Liver (tissue), 3 donors: ENCODE results near the gene UNC5A.

Experiments used
- EGR1 ChIP-seq, 2 donors: IDR thresholded peaks; 2 replicates each; pipeline ENCODE4 v1.6.1; 2016 to 2018; ENCODE audit warnings: antibody characterized with exemption in 2 of 2, low read depth in 2 of 2
- GABPA ChIP-seq, 2 donors: IDR thresholded peaks in 1 of 2; conservative IDR thresholded peaks in 1 of 2; 2 replicates each; pipeline ENCODE4 v1.6.1; 2016; ENCODE audit warnings: antibody characterized with exemption in 2 of 2, mild to moderate bottlenecking in 1 of 2, moderate library complexity in 1 of 2
- HNF4A ChIP-seq, 2 donors: conservative IDR thresholded peaks; 2 replicates each; pipeline ENCODE4 v1.6.1; 2016; ENCODE audit warnings: antibody characterized with exemption in 2 of 2, mild to moderate bottlenecking in 2 of 2
- JUND ChIP-seq, 2 donors: IDR thresholded peaks; 2 replicates each; pipeline ENCODE4 v1.6.1; 2016; ENCODE audit warnings: antibody characterized with exemption in 2 of 2
- RAD21 ChIP-seq, 2 donors: IDR thresholded peaks; 2 replicates each; pipeline ENCODE4 v1.6.1; 2016; ENCODE audit warnings: antibody characterized with exemption in 2 of 2, mild to moderate bottlenecking in 2 of 2
- RXRA ChIP-seq, 2 donors: IDR thresholded peaks; 2 replicates each; pipeline ENCODE4 v1.6.1; 2017 to 2018; ENCODE audit warnings: antibody characterized with exemption in 2 of 2, mild to moderate bottlenecking in 1 of 2
- SP1 ChIP-seq: IDR thresholded peaks from 2 replicates; pipeline ENCODE4 v1.6.1; 2018; ENCODE audit warnings: antibody characterized with exemption, mild to moderate bottlenecking
- TAF1 ChIP-seq: conservative IDR thresholded peaks from 2 replicates; pipeline ENCODE4 v1.6.1; 2016; ENCODE audit warnings: antibody characterized with exemption, mild to moderate bottlenecking
- YY1 ChIP-seq: IDR thresholded peaks from 2 replicates; pipeline ENCODE4 v1.6.1; 2016; ENCODE audit warnings: antibody characterized with exemption, mild to moderate bottlenecking
- TF ChIP-seq, protein P1 (sequence below): fragments of 150-350 bp; IDR thresholded peaks from 2 replicates; pipeline ENCODE4 v1.5.1; 2017; ENCODE audit warnings: improper control_type of control experiment, low read depth, low read length; ENCODE audit not compliant: missing input control
- TF ChIP-seq, protein P2 (sequence below): IDR thresholded peaks from 2 replicates; pipeline ENCODE4 v1.6.1; 2016; ENCODE audit warnings: antibody characterized with exemption
- TF ChIP-seq, protein P3 (sequence below): IDR thresholded peaks from 2 replicates; pipeline ENCODE4 v1.6.1; 2016; ENCODE audit warnings: antibody characterized with exemption
- TF ChIP-seq, protein P4 (sequence below): IDR thresholded peaks from 2 replicates; pipeline ENCODE4 v1.6.1; 2016; ENCODE audit warnings: antibody characterized with exemption, mild to moderate bottlenecking
- TF ChIP-seq, protein P5 (sequence below): IDR thresholded peaks from 2 replicates; pipeline ENCODE4 v1.6.1; 2016; ENCODE audit warnings: antibody characterized with exemption
- donor health status: healthy.
- donor health status: healthy.

DNA sequence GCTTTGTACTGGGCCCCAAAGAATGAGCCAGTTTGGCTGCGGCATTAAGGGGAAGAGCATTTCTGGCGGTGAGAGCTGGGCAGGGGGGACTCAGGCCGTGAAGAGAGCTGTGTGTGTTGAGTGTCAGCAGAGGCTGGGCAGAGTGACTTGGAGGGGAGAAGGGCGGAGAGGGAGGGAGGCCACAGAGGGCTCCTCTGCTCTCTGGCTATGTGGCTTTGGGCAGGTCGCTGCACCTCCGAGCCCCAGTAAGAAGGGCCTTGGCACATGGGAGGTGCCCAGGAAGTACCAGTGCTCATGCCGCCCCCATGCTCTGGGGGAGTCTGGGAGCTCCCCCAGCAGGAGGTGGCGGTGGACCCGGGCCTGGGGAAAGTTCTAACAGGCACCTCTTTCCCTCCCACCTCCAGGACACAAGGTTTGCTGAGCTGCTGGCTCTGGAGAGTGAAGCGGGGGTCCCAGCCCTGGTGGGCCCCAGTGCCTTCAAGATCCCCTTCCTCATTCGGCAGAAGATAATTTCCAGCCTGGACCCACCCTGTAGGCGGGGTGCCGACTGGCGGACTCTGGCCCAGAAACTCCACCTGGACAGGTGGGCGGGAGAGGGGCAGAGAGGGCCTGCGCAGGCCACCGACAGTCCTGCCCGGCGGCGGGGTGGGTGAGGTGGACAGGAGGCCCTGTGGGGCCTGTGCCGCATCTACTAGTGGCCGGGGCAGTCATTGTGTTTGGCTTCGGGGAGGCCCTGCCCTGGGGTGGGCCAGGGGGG, 68.7 kb downstream of the UNC5A start:
- TF ChIP-seq RXRA (IDR thresholded peaks at IDR 0.05) (no peak), TAF1 (no peak), YY1 (no peak), RAD21 (IDR thresholded peaks at IDR 0.05) (no peak), EGR1 (IDR thresholded peaks at IDR 0.05; ENCODE audit: low read depth in 2 of 2) (no peak), SP1 (no peak), JUND (IDR thresholded peaks at IDR 0.05) (no peak), GABPA (IDR thresholded peaks at IDR 0.05 in 1 of 2, conservative IDR thresholded peaks at IDR 0.05 in 1 of 2) (no peak), HNF4A (conservative IDR thresholded peaks at IDR 0.05) (no peak)
- TF ChIP-seq, protein P1, sequence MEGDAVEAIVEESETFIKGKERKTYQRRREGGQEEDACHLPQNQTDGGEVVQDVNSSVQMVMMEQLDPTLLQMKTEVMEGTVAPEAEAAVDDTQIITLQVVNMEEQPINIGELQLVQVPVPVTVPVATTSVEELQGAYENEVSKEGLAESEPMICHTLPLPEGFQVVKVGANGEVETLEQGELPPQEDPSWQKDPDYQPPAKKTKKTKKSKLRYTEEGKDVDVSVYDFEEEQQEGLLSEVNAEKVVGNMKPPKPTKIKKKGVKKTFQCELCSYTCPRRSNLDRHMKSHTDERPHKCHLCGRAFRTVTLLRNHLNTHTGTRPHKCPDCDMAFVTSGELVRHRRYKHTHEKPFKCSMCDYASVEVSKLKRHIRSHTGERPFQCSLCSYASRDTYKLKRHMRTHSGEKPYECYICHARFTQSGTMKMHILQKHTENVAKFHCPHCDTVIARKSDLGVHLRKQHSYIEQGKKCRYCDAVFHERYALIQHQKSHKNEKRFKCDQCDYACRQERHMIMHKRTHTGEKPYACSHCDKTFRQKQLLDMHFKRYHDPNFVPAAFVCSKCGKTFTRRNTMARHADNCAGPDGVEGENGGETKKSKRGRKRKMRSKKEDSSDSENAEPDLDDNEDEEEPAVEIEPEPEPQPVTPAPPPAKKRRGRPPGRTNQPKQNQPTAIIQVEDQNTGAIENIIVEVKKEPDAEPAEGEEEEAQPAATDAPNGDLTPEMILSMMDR, result no peak
- TF ChIP-seq, protein P2, sequence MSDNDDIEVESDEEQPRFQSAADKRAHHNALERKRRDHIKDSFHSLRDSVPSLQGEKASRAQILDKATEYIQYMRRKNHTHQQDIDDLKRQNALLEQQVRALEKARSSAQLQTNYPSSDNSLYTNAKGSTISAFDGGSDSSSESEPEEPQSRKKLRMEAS, result no peak
- TF ChIP-seq, protein P3, sequence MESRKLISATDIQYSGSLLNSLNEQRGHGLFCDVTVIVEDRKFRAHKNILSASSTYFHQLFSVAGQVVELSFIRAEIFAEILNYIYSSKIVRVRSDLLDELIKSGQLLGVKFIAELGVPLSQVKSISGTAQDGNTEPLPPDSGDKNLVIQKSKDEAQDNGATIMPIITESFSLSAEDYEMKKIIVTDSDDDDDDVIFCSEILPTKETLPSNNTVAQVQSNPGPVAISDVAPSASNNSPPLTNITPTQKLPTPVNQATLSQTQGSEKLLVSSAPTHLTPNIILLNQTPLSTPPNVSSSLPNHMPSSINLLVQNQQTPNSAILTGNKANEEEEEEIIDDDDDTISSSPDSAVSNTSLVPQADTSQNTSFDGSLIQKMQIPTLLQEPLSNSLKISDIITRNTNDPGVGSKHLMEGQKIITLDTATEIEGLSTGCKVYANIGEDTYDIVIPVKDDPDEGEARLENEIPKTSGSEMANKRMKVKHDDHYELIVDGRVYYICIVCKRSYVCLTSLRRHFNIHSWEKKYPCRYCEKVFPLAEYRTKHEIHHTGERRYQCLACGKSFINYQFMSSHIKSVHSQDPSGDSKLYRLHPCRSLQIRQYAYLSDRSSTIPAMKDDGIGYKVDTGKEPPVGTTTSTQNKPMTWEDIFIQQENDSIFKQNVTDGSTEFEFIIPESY, result no peak
- TF ChIP-seq, protein P4, sequence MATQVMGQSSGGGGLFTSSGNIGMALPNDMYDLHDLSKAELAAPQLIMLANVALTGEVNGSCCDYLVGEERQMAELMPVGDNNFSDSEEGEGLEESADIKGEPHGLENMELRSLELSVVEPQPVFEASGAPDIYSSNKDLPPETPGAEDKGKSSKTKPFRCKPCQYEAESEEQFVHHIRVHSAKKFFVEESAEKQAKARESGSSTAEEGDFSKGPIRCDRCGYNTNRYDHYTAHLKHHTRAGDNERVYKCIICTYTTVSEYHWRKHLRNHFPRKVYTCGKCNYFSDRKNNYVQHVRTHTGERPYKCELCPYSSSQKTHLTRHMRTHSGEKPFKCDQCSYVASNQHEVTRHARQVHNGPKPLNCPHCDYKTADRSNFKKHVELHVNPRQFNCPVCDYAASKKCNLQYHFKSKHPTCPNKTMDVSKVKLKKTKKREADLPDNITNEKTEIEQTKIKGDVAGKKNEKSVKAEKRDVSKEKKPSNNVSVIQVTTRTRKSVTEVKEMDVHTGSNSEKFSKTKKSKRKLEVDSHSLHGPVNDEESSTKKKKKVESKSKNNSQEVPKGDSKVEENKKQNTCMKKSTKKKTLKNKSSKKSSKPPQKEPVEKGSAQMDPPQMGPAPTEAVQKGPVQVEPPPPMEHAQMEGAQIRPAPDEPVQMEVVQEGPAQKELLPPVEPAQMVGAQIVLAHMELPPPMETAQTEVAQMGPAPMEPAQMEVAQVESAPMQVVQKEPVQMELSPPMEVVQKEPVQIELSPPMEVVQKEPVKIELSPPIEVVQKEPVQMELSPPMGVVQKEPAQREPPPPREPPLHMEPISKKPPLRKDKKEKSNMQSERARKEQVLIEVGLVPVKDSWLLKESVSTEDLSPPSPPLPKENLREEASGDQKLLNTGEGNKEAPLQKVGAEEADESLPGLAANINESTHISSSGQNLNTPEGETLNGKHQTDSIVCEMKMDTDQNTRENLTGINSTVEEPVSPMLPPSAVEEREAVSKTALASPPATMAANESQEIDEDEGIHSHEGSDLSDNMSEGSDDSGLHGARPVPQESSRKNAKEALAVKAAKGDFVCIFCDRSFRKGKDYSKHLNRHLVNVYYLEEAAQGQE, result no peak
- TF ChIP-seq, protein P5, sequence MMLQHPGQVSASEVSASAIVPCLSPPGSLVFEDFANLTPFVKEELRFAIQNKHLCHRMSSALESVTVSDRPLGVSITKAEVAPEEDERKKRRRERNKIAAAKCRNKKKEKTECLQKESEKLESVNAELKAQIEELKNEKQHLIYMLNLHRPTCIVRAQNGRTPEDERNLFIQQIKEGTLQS, result no peak
